NOMO-1 treated with DMSO at 0.1 percent for 48 hours (cell line): ENCODE measurements around the gene UFL1.

Experiments
- DNase-seq: peaks from one replicate; lab custom pipeline; 2025; ENCODE audit not compliant: unreplicated experiment; lab: John Stamatoyannopoulos, UW

Gene UFL1

DNA sequence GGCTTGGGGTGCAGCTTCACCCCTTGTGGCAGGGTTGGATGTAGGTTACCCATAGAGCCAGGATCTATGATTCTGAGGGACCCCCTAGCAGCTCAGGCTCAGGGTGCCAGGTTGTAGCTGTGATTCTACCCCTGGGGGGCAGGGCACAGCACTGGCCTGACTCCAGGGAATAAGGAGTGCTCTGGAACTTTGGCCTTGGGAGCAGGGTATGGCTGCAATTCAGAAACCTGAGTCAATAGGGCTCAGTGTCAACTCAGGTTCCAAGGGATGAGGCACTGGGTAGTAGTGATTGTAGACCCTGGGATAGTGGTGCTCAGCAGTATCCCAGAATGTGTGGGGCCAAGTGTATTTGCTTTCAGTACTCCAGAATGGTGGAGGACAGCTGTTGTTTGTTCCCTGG lies 49.9 kb downstream of the UFL1 start:
- DNase-seq, result no peak

DNA sequence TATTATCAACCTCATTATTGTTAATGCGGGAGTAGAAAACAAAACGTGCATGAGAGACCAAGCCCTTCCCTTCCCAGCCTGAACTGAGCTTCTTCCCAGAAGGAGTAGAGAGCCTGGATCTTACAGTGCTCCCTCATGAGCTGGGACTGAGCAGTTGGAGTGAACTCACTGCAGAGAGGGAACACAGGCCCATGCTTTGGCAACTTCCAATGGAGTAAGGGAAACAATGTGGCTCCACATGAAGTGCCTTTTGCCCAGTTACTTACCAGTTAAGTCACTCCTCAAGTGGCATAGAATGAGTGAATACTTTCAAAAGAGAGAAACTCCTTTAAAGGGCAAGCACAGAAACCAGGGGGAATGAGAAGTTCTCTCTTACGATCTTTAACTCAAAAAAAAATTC lies 53.8 kb downstream of the UFL1 start:
- DNase-seq, result no peak

DNA sequence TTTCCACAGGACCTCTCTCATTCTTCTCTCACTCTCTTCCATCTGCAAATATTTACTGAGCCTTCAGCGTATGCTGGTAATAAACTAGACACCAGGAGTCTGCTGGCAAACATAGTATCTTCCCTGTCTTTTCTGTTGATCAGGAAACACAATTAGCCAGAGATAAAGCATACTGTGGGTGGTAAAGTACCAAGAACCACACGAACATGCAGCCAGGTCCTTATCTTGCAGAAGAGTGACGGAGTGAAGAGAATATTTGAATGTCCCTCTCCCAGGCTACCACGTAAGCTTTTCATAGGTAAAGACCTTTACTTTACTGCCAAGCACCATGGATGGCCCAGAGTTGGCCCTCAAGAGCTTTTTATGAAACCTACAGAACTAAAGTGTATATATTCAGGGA lies 54.6 kb downstream of the UFL1 start:
- no peak for DNase-seq

DNA sequence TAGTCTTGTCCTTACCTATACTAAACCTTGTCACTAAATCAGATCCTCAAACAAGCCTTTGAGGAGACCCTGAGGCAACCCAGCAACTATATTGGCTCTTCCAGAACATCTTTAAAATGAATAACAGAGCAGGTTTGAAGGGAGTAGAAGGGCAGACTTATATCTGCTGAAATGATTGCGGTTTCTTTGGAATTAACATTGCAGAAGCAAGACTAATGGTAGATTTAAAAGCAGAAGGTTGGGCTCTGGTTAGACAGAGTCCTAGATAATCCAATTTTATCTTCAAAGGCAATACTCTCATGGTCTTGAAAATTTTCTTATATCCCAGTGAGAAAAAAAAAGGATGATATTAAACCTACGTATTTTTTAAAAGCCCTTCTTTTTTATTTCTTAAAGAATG lies 60.4 kb downstream of the UFL1 start:
- no peak for DNase-seq

DNA sequence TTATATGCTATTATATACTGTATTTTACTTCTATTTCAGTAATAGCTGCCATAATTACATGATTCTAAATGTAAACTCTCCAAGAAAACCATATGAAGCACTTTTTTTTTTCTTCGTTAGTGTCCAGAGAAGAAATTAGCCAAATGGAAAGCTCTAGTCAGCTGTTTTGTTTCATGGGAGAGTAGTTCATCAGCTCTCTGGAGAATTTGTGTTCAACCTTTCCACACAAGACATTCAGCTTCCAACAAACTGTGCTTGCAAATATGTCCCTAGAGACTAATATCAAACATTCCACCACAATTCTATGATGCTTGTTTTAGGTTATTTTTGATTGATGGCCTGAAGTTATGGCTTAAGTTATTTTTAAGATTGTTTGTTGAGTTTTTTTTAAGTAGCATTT lies 60.8 kb downstream of the UFL1 start:
- DNase-seq, result no peak

DNA sequence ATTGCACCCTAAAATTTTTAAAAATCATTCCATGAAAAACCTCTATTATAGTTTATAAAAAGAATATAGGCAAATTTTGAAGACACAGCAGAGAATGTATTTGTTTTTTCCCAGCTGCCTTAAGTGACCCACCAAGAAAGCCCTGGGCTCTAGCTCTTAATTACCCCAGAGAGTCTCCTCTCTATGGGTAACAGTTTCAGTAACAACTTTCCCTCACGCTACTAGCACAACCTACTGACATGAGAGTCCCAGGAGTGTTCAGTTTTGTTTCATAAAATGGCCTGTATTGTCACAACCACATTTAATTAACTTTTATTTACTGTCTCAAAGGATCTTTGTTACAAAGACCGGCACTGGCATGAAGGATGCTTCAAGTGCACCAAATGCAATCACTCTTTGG lies 82.8 kb downstream of the UFL1 start:
- no peak for DNase-seq
